Mesendoderm (in vitro differentiated cells): Measurements from ENCODE around the gene OIP5.
"Not testable (repeated sequence)": the region's sequence is repeated elsewhere in the genome, so short reads cannot be mapped to it uniquely, and the experiment has no call there.

Source experiments
- DNase-seq: peaks from one replicate; pipeline ENCODE4 v3.0.0; 2013
- H2AK5ac ChIP-seq: 2 replicates; pipeline ENCODE4 v1.6.1; 2013; ENCODE audit warnings: low read length, inconsistent platforms
- H2BK120ac ChIP-seq: 2 replicates; pipeline ENCODE4 v1.6.1; 2013; ENCODE audit warnings: low read depth, mild to moderate bottlenecking, low read length, moderate library complexity, mixed read lengths
- H2BK15ac ChIP-seq: replicated peaks from 2 replicates; pipeline ENCODE4 v1.6.1; 2013; ENCODE audit warnings: low read depth, mild to moderate bottlenecking, moderate library complexity
- H2BK5ac ChIP-seq: 2 replicates; pipeline ENCODE4 v1.6.1; 2013; ENCODE audit warnings: low read length, inconsistent platforms
- H3K18ac ChIP-seq: 2 replicates; pipeline ENCODE4 v1.6.1; 2013; ENCODE audit warnings: mild to moderate bottlenecking, low read length, mixed read lengths
- H3K23ac ChIP-seq: one replicate; pipeline ENCODE4 v1.6.1; 2013; ENCODE audit warnings: low read length
- H3K27ac ChIP-seq: 2 replicates; pipeline ENCODE4 v1.5.1; 2013; ENCODE audit warnings: low read depth, mild to moderate bottlenecking, inconsistent platforms, low read length, moderate library complexity
- H3K27me3 ChIP-seq: 2 replicates; pipeline ENCODE4 v1.6.1; 2013; ENCODE audit warnings: low read length, control low read depth, mild to moderate bottlenecking, inconsistent platforms; ENCODE audit not compliant: insufficient read depth, poor library complexity
- H3K36me3 ChIP-seq: 2 replicates; pipeline ENCODE4 v1.6.1; 2013; ENCODE audit warnings: low read length, inconsistent platforms; ENCODE audit not compliant: control insufficient read depth, insufficient read depth
- H3K4ac ChIP-seq: one replicate; pipeline ENCODE4 v1.6.1; 2013; ENCODE audit warnings: low read depth, mild to moderate bottlenecking, low read length, moderate library complexity
- H3K4me1 ChIP-seq: 2 replicates; pipeline ENCODE4 v1.6.1; 2013; ENCODE audit warnings: low read depth, low read length, inconsistent platforms; ENCODE audit not compliant: control insufficient read depth
- H3K4me2 ChIP-seq: 2 replicates; pipeline ENCODE4 v1.6.1; 2013; ENCODE audit warnings: low read length
- H3K4me3 ChIP-seq: 2 replicates; pipeline ENCODE4 v1.5.1; 2013; ENCODE audit warnings: mild to moderate bottlenecking, low read length
- H3K56ac ChIP-seq: one replicate; pipeline ENCODE4 v1.6.1; 2013; ENCODE audit warnings: low read length
- H3K79me1 ChIP-seq: 2 replicates; pipeline ENCODE4 v1.6.1; 2013; ENCODE audit warnings: low read length, inconsistent platforms
- H3K79me2 ChIP-seq: 2 replicates; pipeline ENCODE4 v1.6.1; 2013; ENCODE audit warnings: mild to moderate bottlenecking, low read length; ENCODE audit not compliant: control insufficient read depth, insufficient read depth
- H3K9ac ChIP-seq: 2 replicates; pipeline ENCODE4 v1.6.1; 2013; ENCODE audit warnings: low read length, inconsistent platforms
- H4K5ac ChIP-seq: one replicate; pipeline ENCODE4 v1.6.1; 2013; ENCODE audit warnings: low read length
- H4K8ac ChIP-seq: one replicate; pipeline ENCODE4 v1.6.1; 2013; ENCODE audit warnings: low read depth, mild to moderate bottlenecking, control low read depth, low read length, moderate library complexity
- WGBS: extraction: QIAGEN DNeasy Blood & Tissue Kit; methylation state at CpG from one replicate; pipeline ENCODE4 v1.1.7; 2013; ENCODE audit warnings: low lambda C conversion rate, missing lambda C conversion rate; ENCODE audit not compliant: insufficient coverage; ENCODE audit errors: extremely low coverage; 5-methylcytosine and 5-hydroxymethylcytosine counted together

OIP5 gene

DNA sequence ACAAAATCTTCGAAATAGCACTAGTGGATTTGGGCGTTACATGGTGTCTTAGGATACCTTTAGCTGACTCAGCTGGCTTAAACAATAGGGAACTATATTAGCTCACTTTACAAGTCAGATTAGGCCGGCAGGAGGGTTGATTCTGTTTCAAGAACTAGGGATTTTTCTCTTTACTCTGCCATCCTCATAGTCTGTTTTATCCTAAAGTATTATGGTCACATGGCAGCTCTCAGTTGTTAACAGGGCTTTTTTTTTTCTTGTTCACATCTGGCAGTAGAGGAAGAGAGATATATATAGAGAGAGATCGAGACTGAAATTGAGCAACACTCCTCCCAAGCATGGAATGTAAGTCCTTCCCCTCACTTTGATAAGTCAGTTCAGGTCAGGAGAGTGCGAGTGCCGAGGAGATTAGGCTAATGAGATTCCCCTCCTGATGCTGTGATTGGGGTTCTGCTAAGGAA lies 68.5 kb downstream of the OIP5 start:
- no peaks in the 10 kb centered on the region for H3K4me1 ChIP-seq
- no CpG with 5 or more reads among the region's 6 CpGs for WGBS
- no peak overlapping the region for H2AK5ac ChIP-seq
- H3K27ac ChIP-seq, result peak overlapping the region; percentile 0
- no peak overlapping the region for H2BK120ac ChIP-seq
- no peak overlapping the region for H3K4me3 ChIP-seq
- no peaks in the 10 kb centered on the region for H3K79me2 ChIP-seq
- H2BK15ac ChIP-seq, result no peak overlapping the region
- H3K56ac ChIP-seq, result no peak overlapping the region
- H3K36me3 ChIP-seq, result peaks cover 4% of the 10 kb centered on the region
- no peak overlapping the region for H3K23ac ChIP-seq
- H4K8ac ChIP-seq, result no peak overlapping the region
- peak; percentile 94 for DNase-seq
- no peak overlapping the region for H3K4me2 ChIP-seq
- no peaks in the 10 kb centered on the region for H3K27me3 ChIP-seq
- no peak overlapping the region for H4K5ac ChIP-seq
- H3K79me1 ChIP-seq, result no peaks in the 10 kb centered on the region
- H3K4ac ChIP-seq, result no peak overlapping the region
- H3K18ac ChIP-seq, result no peak overlapping the region
- no peak overlapping the region for H3K9ac ChIP-seq
- no peak overlapping the region for H2BK5ac ChIP-seq

DNA sequence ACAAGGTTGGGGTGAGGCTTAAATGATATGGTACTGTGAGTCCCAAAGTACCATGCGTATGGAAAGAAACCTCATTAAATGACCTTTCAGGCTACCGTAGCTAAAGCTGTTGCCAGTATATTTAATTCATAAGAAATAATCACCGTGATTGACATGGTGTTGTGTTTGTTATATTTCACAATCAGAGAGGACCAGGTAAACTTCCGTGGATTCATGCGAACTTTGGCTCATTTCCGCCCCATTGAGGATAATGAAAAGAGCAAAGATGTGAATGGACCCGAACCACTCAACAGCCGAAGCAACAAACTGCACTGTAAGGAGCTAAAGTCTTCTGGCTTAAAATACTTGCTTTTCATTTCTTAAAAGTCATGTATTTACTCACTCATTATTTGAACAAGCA lies 69.8 kb downstream of the OIP5 start:
- no peak overlapping the region for H4K5ac ChIP-seq
- no peaks in the 10 kb centered on the region for H3K4me1 ChIP-seq
- H3K79me1 ChIP-seq, result no peaks in the 10 kb centered on the region
- H2BK5ac ChIP-seq, result no peak overlapping the region
- peaks cover 4% of the 10 kb centered on the region for H3K36me3 ChIP-seq
- no peak overlapping the region for H3K4me2 ChIP-seq
- H2BK120ac ChIP-seq, result no peak overlapping the region
- H2BK15ac ChIP-seq, result no peak overlapping the region
- H3K4me3 ChIP-seq, result no peak overlapping the region
- H3K79me2 ChIP-seq, result no peaks in the 10 kb centered on the region
- H2AK5ac ChIP-seq, result no peak overlapping the region
- H3K4ac ChIP-seq, result no peak overlapping the region
- no peak overlapping the region for H4K8ac ChIP-seq
- H3K56ac ChIP-seq, result no peak overlapping the region
- no peaks in the 10 kb centered on the region for H3K27me3 ChIP-seq
- no peak overlapping the region for H3K23ac ChIP-seq
- no peak for DNase-seq
- no CpG with 5 or more reads among the region's 8 CpGs for WGBS
- H3K18ac ChIP-seq, result no peak overlapping the region
- no peak overlapping the region for H3K9ac ChIP-seq
- no peak overlapping the region for H3K27ac ChIP-seq

DNA sequence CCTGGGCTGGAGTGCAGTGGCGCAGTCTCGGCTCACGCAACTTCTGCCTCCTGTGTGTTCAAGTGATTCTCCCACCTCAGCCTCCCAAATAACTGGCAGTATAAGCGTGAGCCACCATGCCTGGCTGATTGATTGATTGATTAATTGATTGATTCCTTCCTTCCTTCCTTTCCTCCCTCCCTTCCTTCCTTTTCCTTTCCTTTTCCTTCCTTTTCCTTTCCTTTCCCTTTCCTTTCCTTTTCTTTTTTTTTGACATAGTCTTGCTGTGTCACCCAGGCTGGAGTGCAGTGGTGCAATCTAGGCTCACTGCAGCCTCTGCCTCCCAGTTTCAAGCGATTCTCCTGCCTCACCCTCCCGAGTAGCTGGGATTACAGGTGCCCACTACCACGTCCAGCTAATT lies 71.5 kb downstream of the OIP5 start:
- H3K4me1 ChIP-seq, H4K5ac ChIP-seq, H3K9ac ChIP-seq, H3K4ac ChIP-seq, H3K18ac ChIP-seq, DNase-seq, H4K8ac ChIP-seq, H2BK15ac ChIP-seq, H3K36me3 ChIP-seq, H3K4me2 ChIP-seq, H3K4me3 ChIP-seq, H3K79me2 ChIP-seq, H3K27ac ChIP-seq, H3K79me1 ChIP-seq, H2AK5ac ChIP-seq, H3K56ac ChIP-seq, H2BK120ac ChIP-seq, H3K23ac ChIP-seq, H2BK5ac ChIP-seq, H3K27me3 ChIP-seq: not testable (repeated sequence)
- no CpG with 5 or more reads among the region's 7 CpGs for WGBS

DNA sequence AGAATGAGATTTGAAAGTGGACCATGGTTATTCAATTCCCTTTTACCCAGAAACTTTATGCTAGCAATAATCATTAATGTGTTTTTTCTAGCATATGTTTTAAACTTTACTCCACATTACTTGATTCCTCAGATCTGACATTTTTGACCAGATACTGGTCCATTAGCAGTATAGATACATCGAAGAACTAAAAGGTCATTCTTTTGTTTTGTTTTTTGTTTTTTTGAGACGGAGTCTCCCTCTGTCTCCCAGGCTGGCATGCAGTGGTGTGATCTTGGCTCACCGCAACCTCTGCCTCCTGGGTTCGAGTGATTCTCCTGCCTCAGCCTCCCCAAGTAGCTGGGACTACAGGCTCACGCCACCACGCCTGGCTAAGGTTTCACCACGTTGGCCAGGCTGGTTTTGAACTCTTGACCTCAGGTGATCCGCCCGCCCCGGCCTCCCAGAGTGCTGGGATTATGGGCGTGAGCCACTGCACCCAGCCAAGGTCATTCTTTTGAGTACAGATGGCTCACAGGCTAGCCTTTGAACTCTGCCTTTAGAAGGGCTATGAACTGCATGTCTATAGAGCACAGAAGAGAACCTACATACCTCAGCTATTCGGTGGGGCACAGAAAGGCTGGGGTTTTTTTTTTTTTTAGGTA lies 72.7 kb downstream of the OIP5 start:
- Histone ChIP-seq H3K23ac (no peak overlapping the region), H2BK15ac (no peak overlapping the region), H3K79me1 (no peaks in the 10 kb centered on the region), H4K8ac (no peak overlapping the region), H2AK5ac (no peak overlapping the region), H3K36me3 (peaks cover 2% of the 10 kb centered on the region), H3K27me3 (no peaks in the 10 kb centered on the region), H2BK120ac (no peak overlapping the region), H3K4me1 (no peaks in the 10 kb centered on the region), H2BK5ac (no peak overlapping the region), H3K56ac (no peak overlapping the region), H3K4me2 (no peak overlapping the region), H3K27ac (no peak overlapping the region), H3K4ac (no peak overlapping the region), H4K5ac (no peak overlapping the region), H3K9ac (no peak overlapping the region), H3K79me2 (no peaks in the 10 kb centered on the region), H3K4me3 (no peak overlapping the region), H3K18ac (no peak overlapping the region)
- WGBS, result no CpG with 5 or more reads among the region's 12 CpGs
- DNase-seq, result no peak
